GM12865 (cell line): ENCODE measurements around the gene NYAP2.

Source experiments
- DNase-seq: peaks from one replicate; pipeline ENCODE4 v3.0.0; 2010; ENCODE audit warnings: low read depth
- H3K4me3 ChIP-seq: 2 replicates; pipeline ENCODE4 v1.5.1; 2011; ENCODE audit warnings: mild to moderate bottlenecking, low read depth, low read length, control low read depth
- TF ChIP-seq, protein P1 (sequence below): IDR thresholded peaks from 2 replicates; pipeline ENCODE4 v1.5.1; 2011; ENCODE audit warnings: low read length, control low read depth, low read depth, inconsistent platforms; ENCODE audit not compliant: insufficient read depth; ENCODE audit errors: missing control alignments

The NYAP2 gene

GRCh38 chr2:225422145-225422544 lies 22.6 kb downstream of the NYAP2 start:
- H3K4me3 ChIP-seq = no peak overlapping the region
- no peak for DNase-seq
- TF ChIP-seq, protein P1, sequence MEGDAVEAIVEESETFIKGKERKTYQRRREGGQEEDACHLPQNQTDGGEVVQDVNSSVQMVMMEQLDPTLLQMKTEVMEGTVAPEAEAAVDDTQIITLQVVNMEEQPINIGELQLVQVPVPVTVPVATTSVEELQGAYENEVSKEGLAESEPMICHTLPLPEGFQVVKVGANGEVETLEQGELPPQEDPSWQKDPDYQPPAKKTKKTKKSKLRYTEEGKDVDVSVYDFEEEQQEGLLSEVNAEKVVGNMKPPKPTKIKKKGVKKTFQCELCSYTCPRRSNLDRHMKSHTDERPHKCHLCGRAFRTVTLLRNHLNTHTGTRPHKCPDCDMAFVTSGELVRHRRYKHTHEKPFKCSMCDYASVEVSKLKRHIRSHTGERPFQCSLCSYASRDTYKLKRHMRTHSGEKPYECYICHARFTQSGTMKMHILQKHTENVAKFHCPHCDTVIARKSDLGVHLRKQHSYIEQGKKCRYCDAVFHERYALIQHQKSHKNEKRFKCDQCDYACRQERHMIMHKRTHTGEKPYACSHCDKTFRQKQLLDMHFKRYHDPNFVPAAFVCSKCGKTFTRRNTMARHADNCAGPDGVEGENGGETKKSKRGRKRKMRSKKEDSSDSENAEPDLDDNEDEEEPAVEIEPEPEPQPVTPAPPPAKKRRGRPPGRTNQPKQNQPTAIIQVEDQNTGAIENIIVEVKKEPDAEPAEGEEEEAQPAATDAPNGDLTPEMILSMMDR = no peak

DNA sequence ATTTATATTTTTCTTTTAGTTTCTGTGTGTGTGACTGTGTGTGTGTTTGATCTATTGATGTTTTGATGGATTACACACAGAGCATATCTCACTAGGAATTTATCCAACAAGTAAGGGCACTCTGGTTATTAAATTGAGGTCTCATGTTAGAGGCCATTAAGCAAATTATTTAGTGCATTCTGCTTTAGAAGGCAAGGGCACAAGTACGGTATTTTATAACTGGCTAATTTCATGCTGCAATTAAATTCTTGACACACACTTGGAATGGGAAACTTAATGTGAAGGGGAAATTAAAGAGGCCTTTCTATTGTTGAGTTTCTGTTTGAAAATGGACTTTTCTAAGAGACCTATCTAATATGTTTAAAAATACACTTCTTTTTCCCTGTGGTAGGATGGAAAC lies 25.8 kb downstream of the NYAP2 start:
- no peak for DNase-seq
- TF ChIP-seq, protein P1 = no peak
- no peak overlapping the region for H3K4me3 ChIP-seq

- no peak for DNase-seq
- TF ChIP-seq, protein P1 = no peak
- H3K4me3 ChIP-seq = no peak overlapping the region
Measured at GRCh38 chr2:225428360-225428759, 28.9 kb downstream of the NYAP2 start.

DNA sequence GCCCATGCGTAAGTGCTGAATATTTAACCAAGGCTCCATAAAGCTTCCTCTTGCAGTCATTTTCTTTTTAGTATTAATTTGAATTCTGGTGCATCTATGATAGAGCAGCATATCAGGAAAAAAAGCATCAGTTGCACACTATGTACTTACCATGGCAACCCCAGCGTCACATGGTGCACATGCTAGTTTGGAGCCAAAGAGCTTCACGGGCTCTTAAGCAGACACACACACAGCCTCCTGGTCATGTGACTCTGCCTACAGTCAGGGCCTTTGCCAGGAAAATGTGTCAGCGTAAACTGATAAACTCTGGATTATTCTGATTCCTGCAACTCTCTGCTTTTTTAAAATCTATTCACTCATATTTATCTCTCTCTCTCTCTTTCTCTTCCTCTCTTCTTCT lies 30.2 kb downstream of the NYAP2 start:
- no peak overlapping the region for H3K4me3 ChIP-seq
- TF ChIP-seq, protein P1 = no peak
- DNase-seq = no peak

DNA sequence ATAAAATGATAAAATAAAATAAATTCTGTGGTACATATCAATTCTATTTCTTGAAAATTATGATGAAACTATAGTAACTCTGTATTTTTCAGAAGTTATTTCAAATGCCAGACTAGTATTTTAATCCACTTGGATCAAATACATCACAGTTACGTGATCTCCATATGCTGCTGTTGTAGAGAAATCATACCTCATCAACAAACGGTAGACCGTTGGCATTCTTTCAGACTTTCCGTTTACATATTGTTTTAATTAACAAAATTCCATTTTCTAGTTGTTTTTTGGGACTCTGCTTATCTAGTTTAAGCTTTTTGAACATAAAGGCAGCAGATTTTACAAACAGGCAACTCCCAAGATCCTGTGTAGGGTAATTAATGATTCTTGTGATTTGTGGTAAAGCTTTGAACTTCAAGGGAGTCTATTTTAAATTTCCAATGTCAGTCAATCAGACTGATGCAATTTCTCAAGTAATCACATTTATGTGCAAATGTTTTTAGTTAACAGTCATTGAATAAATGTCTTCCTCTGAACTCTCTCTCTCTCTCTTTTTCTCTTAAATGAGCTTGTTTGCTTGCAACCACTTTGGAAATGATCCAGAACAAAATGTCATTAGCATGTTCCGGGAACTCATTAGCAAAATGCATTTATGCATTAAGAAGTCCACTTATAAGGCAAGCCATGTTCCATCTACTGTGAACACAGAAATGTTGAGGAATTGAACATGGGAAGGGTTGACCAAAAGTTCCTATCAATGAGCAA lies 31.8 kb downstream of the NYAP2 start:
- TF ChIP-seq, protein P1 = no peak
- no peak for DNase-seq
- no peak overlapping the region for H3K4me3 ChIP-seq

- H3K4me3 ChIP-seq = no peak overlapping the region
- TF ChIP-seq, protein P1 = no peak
- no peak for DNase-seq
Measured at GRCh38 chr2:225434014-225434413, 34.5 kb downstream of the NYAP2 start.

GRCh38 chr2:225437319-225437718 lies 37.8 kb downstream of the NYAP2 start:
- no peak overlapping the region for H3K4me3 ChIP-seq
- TF ChIP-seq, protein P1 = no peak
- peak; percentile 9 for DNase-seq
